ENCODE results near the gene TMEM44. TPM values are rescaled to one million over a fixed set of nuclear protein-coding genes. Genes with fewer than 3 reads are reported as not detected.
"Not testable (repeated sequence)": the region's sequence is repeated elsewhere in the genome, so short reads cannot be mapped to it uniquely, and the experiment has no call there.

Gene TMEM44
- total and polyA plus RNA-seq, 2 donors (not counting 1 experiment from before 2014, with no cell fraction given) = 11.0 to 14.9 TPM

DNA sequence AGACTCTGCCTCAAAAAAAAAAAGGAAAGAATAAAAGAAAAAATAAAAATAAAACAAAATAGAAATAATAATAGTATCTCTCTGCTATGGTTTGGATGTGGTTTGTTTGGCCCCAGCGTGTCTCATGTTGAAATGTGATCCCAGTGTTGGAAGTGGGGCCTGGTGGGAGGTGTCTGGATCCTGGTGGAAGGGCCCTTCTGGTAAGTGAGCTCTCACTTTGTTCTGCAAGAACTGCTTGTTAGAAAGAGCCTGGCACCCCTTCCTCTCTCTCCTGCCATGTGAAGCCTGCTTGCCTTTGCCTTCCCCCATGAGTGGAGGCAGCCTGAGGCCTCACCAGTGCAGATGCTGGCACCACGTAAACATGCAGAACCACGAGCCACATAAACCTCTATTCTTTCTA lies 26.3 kb downstream of the TMEM44 start:
- Histone ChIP-seq H3K9ac (ENCODE audit: insufficient read depth, low read length) (no peak overlapping the region), H3K4me3 (replicated peaks in 1 of 4; ENCODE audit: control extremely low read depth in 1 of 4, insufficient read depth in 1 of 4, low read depth in 3 of 4, low read length in 4 of 4) (no peak overlapping the region), H3K79me2 (ENCODE audit: control insufficient read depth, insufficient read depth, low read length) (no peaks in the 10 kb centered on the region), H3K27me3 (ENCODE audit: control insufficient read depth, insufficient read depth, low read length) (no peaks in the 10 kb centered on the region), H2AFZ (ENCODE audit: low read length) (no peak overlapping the region), H3K36me3 (ENCODE audit: control insufficient read depth, insufficient read depth, low read length) (peaks cover 7% of the 10 kb centered on the region), H3K9me3 (ENCODE audit: control insufficient read depth, insufficient read depth, low read depth, low read length) (no peaks in the 10 kb centered on the region), H3K27ac (ENCODE audit: insufficient read depth, low read length) (no peak overlapping the region), H4K20me1 (ENCODE audit: control insufficient read depth, extremely low read depth, insufficient read depth, low read length) (no peaks in the 10 kb centered on the region), H3K4me2 (ENCODE audit: extremely low read depth, insufficient read depth, low read length) (no peak overlapping the region), H3K4me1 (ENCODE audit: control insufficient read depth, extremely low read depth, insufficient read depth, low read length) (no peaks in the 10 kb centered on the region)
- TF ChIP-seq, protein P1, sequence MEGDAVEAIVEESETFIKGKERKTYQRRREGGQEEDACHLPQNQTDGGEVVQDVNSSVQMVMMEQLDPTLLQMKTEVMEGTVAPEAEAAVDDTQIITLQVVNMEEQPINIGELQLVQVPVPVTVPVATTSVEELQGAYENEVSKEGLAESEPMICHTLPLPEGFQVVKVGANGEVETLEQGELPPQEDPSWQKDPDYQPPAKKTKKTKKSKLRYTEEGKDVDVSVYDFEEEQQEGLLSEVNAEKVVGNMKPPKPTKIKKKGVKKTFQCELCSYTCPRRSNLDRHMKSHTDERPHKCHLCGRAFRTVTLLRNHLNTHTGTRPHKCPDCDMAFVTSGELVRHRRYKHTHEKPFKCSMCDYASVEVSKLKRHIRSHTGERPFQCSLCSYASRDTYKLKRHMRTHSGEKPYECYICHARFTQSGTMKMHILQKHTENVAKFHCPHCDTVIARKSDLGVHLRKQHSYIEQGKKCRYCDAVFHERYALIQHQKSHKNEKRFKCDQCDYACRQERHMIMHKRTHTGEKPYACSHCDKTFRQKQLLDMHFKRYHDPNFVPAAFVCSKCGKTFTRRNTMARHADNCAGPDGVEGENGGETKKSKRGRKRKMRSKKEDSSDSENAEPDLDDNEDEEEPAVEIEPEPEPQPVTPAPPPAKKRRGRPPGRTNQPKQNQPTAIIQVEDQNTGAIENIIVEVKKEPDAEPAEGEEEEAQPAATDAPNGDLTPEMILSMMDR (conservative IDR thresholded peaks at IDR 0.05 in 1 of 2, IDR thresholded peaks at IDR 0.05 in 1 of 2; ENCODE audit: low read depth in 1 of 2, low read length in 2 of 2) = no peak
- no peak for TF ChIP-seq EZH2 (IDR thresholded peaks at IDR 0.05; ENCODE audit: low read length, missing control alignments)
- DNase-seq (ENCODE audit: low read depth in 2 of 2) = no peak

DNA sequence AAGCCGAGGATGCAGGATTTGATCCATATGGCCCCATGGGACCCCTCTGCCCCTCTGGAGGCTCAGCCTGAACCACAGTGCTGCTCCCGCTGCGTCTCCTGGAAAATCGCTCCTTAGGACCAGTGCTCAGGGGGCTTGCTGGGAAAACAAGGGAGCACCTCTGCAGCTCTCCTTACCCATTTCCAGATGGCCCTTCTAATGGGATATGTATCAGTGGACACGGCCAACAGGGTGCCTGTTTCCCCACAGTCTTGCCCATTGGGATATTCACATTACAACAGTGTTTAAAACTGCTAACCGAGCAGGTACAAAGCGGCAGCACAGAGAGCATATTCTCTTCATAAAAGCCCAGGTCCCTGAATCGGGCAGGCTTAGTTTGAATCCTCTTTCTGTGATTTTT lies 27.1 kb downstream of the TMEM44 start:
- peaks cover 7% of the 10 kb centered on the region for H3K36me3 ChIP-seq (ENCODE audit: control insufficient read depth, insufficient read depth, low read length)
- H3K4me2 ChIP-seq (ENCODE audit: extremely low read depth, insufficient read depth, low read length) = no peak overlapping the region

DNA sequence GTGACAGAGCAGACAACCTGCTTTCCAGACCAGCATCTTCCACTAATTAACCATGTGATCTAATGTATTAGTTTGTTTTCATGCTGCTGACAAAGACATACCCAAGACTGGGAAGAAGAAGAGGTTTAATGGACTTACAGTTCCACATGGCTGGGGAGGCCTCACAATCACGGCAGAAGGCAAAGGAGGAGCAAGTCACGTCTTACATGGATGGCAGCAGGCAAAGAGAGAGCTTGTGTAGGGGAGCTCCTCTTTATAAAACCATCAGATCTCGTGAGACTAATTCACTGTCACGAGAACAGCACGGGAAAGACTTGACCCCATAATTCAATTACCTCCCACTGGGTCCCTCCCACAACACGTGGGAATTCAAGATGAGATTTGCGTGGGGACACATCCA lies 27.9 kb downstream of the TMEM44 start:
- H4K20me1 ChIP-seq (ENCODE audit: control insufficient read depth, extremely low read depth, insufficient read depth, low read length); H3K79me2 ChIP-seq (ENCODE audit: control insufficient read depth, insufficient read depth, low read length): not testable (repeated sequence)

More for the DNA sequence above, 27.1 kb downstream of the TMEM44 start:
- no peaks in the 10 kb centered on the region for H3K79me2 ChIP-seq (ENCODE audit: control insufficient read depth, insufficient read depth, low read length)
- H3K4me3 ChIP-seq (replicated peaks in 1 of 4; ENCODE audit: control extremely low read depth in 1 of 4, insufficient read depth in 1 of 4, low read depth in 3 of 4, low read length in 4 of 4) = no peak overlapping the region
- TF ChIP-seq EZH2 (IDR thresholded peaks at IDR 0.05; ENCODE audit: low read length, missing control alignments) = no peak
- TF ChIP-seq, protein P1 (conservative IDR thresholded peaks at IDR 0.05 in 1 of 2, IDR thresholded peaks at IDR 0.05 in 1 of 2; ENCODE audit: low read depth in 1 of 2, low read length in 2 of 2) = no peak
- no peaks in the 10 kb centered on the region for H3K4me1 ChIP-seq (ENCODE audit: control insufficient read depth, extremely low read depth, insufficient read depth, low read length)
- H2AFZ ChIP-seq (ENCODE audit: low read length) = no peak overlapping the region
- H3K9ac ChIP-seq (ENCODE audit: insufficient read depth, low read length) = no peak overlapping the region
- no peak overlapping the region for H3K27ac ChIP-seq (ENCODE audit: insufficient read depth, low read length)
- no peak for DNase-seq (ENCODE audit: low read depth in 2 of 2)
- H4K20me1 ChIP-seq (ENCODE audit: control insufficient read depth, extremely low read depth, insufficient read depth, low read length) = no peaks in the 10 kb centered on the region
- no peaks in the 10 kb centered on the region for H3K27me3 ChIP-seq (ENCODE audit: control insufficient read depth, insufficient read depth, low read length)
- no peaks in the 10 kb centered on the region for H3K9me3 ChIP-seq (ENCODE audit: control insufficient read depth, insufficient read depth, low read depth, low read length)

More for the DNA sequence above, 27.9 kb downstream of the TMEM44 start:
- not testable (repeated sequence) for H3K27ac ChIP-seq (ENCODE audit: insufficient read depth, low read length); H3K4me1 ChIP-seq (ENCODE audit: control insufficient read depth, extremely low read depth, insufficient read depth, low read length); H3K36me3 ChIP-seq (ENCODE audit: control insufficient read depth, insufficient read depth, low read length); H3K9ac ChIP-seq (ENCODE audit: insufficient read depth, low read length); H3K9me3 ChIP-seq (ENCODE audit: control insufficient read depth, insufficient read depth, low read depth, low read length); H3K4me2 ChIP-seq (ENCODE audit: extremely low read depth, insufficient read depth, low read length); H3K4me3 ChIP-seq (replicated peaks in 1 of 4; ENCODE audit: control extremely low read depth in 1 of 4, insufficient read depth in 1 of 4, low read depth in 3 of 4, low read length in 4 of 4); H3K27me3 ChIP-seq (ENCODE audit: control insufficient read depth, insufficient read depth, low read length); DNase-seq (ENCODE audit: low read depth in 2 of 2); H2AFZ ChIP-seq (ENCODE audit: low read length)

Measured in fibroblast of lung (primary cell).